HG03342 (cell line): ENCODE results near the gene CCSER1.
A peak's percentile ranks its signal among the peaks of the same experiment; 100 is the strongest.
"Not testable (repeated sequence)": the region's sequence is repeated elsewhere in the genome, so short reads cannot be mapped to it uniquely, and the experiment has no call there.

Source experiments
- ATAC-seq: cut with Tn5 transposase; IDR thresholded peaks from one replicate; pipeline ENCODE4 v1.9.1; 2021; ENCODE audit warnings: mild to moderate bottlenecking, moderate library complexity; ENCODE audit not compliant: unreplicated experiment

Gene CCSER1

GRCh38 chr4:90798948-90799347 lies 671.8 kb downstream of the CCSER1 start:
- no peak for ATAC-seq

DNA sequence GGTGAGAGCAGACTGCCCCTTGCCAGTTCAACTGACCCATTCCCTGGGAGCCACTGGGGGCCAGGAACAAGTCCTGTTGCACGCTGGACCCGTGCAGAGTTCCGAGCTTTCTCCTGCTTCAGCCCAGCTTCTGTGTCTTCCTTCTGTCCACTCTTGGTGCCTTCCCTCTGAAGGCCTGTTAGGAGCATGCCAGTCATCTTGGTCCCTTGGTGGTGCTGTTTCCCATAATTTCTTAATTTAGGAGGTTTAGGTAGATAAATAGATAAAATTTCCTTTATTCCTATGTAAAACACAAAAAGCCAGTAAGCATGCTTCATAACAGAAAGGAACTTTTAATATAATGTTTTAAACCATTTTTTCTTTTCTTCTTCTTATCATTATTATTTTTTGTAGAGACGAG lies 672.7 kb downstream of the CCSER1 start:
- no peak for ATAC-seq

DNA sequence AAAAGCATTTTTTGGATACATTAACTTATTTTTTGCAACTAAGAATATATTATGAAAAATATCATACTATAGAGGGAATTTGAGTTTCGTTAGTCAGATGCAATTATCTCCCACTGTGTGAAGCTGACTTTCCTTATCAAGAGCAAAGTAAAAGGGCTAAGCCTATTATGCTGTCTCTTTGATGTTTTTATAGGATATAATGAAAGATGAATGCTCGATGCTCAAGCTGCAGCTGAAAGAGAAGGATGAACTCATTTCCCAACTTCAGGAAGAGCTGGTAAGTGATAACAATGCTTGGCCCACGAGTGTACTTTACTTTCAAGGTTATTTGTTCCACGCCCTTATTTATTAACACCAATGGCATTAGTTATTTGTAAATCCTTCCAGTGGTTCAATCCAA lies 688.4 kb downstream of the CCSER1 start:
- no peak for ATAC-seq

GRCh38 chr4:90816754-90817153 lies 689.6 kb downstream of the CCSER1 start:
- ATAC-seq, result no peak

DNA sequence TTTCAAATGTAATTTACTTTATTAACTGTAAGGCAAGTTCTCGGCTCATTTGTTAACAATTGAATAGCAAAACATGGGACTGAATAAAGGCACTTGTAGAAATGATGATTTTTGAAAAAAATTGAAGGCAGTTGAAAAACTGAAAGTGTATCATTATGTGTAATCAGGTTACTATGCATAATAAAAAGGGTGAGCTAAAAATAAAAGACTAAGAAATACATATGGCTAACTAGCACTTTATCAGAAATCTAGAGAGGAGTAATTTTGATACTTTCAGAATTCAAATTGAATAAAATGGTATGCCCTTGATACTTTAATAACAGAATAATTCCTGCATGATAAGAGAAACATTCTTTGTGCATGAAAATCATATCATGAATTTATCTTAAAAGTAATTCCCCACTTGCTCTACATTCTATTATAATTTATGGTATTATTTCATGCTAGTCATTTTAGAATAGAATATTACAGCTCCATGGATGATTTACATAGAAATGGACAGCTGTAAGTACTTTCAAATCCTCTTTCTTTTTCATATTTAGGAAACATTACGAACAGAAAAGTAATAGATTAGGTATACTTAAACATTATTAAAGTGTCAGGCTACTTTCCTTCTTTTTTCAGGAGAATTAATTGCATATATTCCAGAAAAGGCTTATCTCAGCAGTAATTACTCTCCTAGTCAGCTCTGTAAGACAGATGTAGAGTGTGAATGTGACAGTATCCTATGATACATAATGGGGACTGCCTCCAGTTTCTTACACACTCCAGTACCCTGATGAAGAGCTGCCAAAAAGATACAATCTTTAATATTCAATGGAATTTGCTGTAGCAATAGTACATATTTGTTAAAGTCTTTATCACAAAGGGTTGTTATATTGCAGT lies 697.3 kb downstream of the CCSER1 start:
- peak; percentile 46 for ATAC-seq

DNA sequence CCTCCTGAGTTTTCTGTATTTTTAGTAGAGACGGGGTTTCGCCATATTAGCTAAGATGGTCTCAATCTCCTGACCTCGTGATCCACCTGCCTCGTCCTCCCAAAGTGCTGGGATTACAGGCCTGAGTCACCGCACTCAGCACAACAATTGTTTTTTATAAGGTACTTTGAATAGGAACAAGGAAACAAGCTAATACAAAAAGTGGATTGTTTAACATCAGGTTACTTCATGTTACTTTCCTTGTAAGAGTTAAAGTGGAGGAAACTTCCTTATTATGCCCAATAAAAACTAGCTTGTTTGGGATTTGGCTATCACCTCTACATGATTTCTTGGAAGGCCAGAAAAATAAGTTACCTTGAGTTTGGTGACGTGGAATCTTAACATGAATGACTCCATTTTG lies 698.7 kb downstream of the CCSER1 start:
- no peak for ATAC-seq

GRCh38 chr4:90833706-90834105 lies 706.5 kb downstream of the CCSER1 start:
- no peak for ATAC-seq

DNA sequence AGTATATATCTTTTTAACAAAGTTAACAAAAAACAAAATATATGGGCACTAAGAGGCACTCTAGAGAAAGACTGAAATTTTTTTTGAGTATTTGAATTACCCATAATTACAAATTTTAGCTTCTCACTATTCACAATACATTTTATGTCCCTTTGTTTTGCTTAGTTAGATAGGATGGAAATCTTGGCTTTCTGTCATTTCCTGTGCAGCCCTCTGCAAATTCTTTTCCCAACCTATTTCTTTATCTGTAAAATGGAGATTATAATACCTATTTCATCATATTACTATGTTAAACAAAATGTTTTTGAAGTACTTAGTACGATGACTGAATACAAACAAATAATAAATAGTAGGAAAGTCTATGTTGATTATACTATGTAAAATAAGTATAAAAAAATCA lies 710.0 kb downstream of the CCSER1 start:
- no peak for ATAC-seq

DNA sequence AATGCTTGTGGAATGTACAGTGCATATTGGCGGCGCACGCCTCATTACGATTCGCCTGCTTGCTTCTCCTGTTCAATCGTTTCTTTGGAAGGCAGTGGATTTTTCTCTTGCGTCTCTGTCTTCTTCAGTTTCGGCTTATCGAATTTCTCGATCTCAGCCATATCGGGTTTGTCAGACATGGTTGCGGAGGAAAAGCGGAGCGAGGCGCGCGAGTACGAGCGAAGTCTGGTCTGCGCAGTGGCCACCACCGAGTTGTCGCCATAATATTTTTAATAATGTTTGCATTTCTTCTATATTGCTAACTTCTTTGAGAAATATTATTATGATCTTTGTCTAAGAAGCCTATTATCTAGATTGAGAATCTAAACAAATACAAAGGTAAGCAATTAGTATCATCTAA lies 711.7 kb downstream of the CCSER1 start:
- not testable (repeated sequence) for ATAC-seq

DNA sequence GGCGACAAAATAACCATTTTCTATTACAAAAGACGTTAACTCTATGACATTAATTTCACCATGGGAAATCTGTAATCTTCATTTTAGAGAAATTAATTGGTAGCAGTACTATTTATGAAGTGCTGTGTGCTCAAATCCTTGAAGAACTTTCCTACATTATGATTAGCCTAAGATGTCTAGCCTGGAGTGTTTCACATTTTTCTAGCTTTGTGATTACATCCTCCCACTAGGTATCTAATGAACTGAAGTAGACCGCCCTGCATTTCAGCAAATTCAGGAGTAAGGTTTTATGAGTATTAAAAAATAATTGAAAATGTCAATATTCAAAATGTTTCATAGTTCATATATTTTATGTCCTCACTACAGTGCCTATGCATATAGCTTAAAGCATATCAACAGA lies 713.1 kb downstream of the CCSER1 start:
- no peak for ATAC-seq

GRCh38 chr4:90840828-90841227 lies 713.6 kb downstream of the CCSER1 start:
- ATAC-seq, result no peak

DNA sequence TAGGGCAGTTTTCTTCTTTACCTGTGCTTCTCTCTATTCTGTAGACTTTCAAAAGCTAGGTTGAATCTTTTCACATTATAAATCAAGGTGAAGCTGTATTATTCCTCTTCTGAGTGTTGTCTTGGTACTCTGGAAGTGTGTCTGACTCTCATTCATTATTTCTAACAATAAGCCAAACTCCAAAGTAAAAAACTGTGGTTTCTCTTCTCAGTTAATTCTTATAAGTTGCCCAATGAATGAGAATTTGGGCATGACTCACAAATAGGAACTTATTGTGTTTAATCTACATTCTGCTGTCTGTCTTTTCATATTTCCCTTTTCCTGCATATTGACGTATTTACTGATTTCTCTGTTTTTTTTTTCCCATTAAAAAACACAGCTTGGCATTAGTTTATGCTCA lies 714.5 kb downstream of the CCSER1 start:
- ATAC-seq, result no peak

GRCh38 chr4:90842960-90843359 lies 715.8 kb downstream of the CCSER1 start:
- ATAC-seq, result peak; percentile 98

DNA sequence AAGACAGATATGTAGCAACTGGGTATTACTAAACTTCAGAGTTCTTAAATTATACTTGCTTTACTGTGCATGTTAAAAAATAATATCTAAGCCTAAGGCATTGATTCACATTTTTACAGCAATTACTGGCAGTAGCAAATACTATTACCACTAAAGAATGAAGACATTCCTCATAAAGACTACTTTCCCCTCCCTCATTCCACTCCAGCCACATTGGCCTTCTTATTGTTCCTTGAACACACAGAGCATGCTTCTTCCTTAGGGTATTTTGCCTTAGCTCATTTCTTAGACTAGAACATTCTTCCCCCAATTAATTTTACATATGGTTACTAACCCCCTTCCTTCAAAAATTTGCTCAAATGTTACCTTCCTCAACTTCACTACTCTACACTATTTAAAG lies 717.0 kb downstream of the CCSER1 start:
- ATAC-seq, result no peak

DNA sequence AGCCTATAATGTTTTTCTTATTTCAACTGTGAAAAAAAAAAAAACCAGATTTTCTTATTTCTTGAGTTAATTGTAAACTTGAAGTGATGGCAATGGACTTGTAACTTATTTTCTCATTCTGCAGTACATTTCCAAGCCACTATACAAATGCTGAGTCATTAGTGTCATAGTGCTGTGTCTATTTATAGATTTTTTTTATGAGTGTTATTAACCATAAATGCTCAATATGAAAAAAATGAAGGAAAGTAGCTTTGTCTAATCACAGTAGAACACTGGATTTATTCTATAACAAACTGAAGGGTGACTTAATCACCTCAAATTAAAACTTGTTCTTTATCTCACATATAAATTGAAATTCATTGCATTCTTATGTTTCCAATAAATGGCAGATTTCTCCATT lies 718.6 kb downstream of the CCSER1 start:
- no peak for ATAC-seq

GRCh38 chr4:90852237-90852636 lies 725.0 kb downstream of the CCSER1 start:
- ATAC-seq, result no peak

GRCh38 chr4:90855111-90855510 lies 727.9 kb downstream of the CCSER1 start:
- no peak for ATAC-seq

DNA sequence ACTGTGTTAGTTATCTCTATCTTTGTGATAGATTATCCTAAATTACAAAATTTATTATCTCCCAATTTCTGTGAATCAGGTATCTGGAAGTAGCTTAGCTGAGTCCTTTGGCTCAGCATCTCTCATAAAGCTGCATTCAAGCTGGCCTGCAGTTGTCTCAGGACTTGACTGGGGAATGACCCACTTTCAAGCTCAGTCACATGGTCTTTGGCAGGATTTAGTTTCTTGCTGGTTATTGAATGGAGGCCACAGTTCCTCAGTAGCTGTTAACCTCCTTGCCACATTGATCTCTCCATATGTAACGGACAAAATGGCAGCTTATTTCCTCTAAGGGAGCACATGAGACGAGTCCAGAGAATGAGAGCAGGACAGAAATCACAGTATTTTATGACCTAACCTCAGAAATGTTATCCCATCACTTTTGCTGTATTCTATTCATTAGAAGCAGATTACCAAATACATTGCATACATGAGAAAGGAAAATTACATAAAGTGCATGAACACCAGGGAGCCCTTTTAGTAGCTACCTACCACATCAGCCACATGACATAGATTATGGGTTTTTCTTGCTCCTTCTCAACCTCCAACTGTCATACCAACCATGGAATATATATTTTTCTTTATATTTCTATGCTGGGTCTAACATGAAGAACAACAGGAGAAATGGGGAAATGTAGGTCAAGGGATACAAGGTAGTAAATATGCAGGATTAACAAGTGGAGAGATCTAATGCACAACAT lies 730.1 kb downstream of the CCSER1 start:
- ATAC-seq, result no peak

DNA sequence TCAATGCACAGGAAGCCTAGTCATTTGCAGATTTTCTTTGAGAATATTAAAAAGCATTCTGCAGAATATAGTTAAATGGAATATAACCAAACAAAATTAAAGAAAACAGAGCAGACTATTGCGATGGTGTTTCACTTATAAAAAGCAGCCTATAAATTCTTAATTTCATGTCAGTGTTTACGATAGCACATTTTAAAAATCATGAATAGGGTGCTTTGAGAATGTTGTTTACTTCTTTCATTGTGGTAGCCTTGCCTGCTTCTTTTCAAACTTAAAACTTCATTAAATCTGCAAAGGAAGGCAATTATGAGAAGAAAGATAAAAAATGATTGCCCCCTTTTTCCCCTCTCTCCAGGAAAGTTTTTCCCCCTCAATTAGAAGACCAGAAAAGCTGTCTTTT lies 748.6 kb downstream of the CCSER1 start:
- ATAC-seq, result no peak

- no peak for ATAC-seq
These were observed 749.1 kb downstream of the CCSER1 start for GRCh38 chr4:90876296-90876695.

GRCh38 chr4:90883519-90883918 lies 756.3 kb downstream of the CCSER1 start:
- ATAC-seq, result no peak

GRCh38 chr4:90888571-90888970 lies 761.4 kb downstream of the CCSER1 start:
- ATAC-seq, result no peak
